B cell (primary cell): ENCODE data around the gene WDR4.

ENCODE experiments used
- CTCF ChIP-seq: fragments of 200-600 bp; IDR thresholded peaks from one replicate; pipeline ENCODE4 v1.8.0; 2022; ENCODE audit warnings: antibody characterized with exemption, mild to moderate bottlenecking
- EZH2 ChIP-seq: IDR thresholded peaks from 2 replicates; pipeline ENCODE4 v1.6.1; 2012; ENCODE audit warnings: borderline replicate concordance, low read depth, mild to moderate bottlenecking, moderate library complexity, low read length; ENCODE audit not compliant: insufficient read depth, poor library complexity, severe bottlenecking

DNA sequence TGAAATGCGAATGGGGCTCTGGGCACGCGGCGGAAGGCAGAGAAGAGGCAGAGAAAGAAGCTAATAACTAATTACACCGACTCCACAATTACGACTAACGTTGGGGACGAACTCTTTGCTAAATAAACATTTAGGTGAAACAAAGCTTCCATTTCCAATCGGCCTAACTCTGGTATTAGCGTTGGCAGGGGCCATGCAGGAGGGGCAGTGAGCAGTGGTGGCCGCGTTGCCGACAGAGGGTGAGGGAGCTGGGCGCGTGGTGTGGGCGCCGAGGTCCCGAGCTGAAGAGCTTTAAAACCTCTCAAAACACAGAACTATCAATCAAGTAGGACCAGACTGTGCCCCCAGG, 13.2 kb upstream of the WDR4 start:
- TF ChIP-seq CTCF (no peak), EZH2 (no peak)
